CD4-positive, alpha-beta memory T cell (primary cell): Measurements from ENCODE around the gene BOD1L1. TPM values are rescaled to one million over a fixed set of nuclear protein-coding genes. Genes with fewer than 3 reads are reported as not detected.

Experiments used
- CTCF ChIA-PET: fragments of 350-600 bp; sonication (Branson Sonifier 250); formaldehyde crosslinking; loops from one replicate; lab custom pipeline; 2021; ENCODE audit warnings: inconsistent platforms; ENCODE audit not compliant: partially characterized antibody; lab: Charles Lee
- POLR2A ChIA-PET: fragments of 350-600 bp; sonication (Branson Sonifier 250); formaldehyde crosslinking; loops from one replicate; lab custom pipeline; 2021; ENCODE audit not compliant: partially characterized antibody; lab: Charles Lee
- DNase-seq, 5 donors: peaks; one replicate each; pipeline versions ENCODE4 v3.0.0 to v3.0.0-alpha.2; 2020 to 2022; ENCODE audit warnings: mixed read lengths in 1 of 5
- H3K27ac ChIP-seq: one replicate; pipeline ENCODE4 v1.7.0; 2013; ENCODE audit warnings: low read depth, low read length
- H3K27me3 ChIP-seq: 2 replicates; pipeline ENCODE4 v1.7.0; 2013; ENCODE audit warnings: mild to moderate bottlenecking, low read length, moderate library complexity; ENCODE audit not compliant: insufficient read depth
- H3K36me3 ChIP-seq: 2 replicates; pipeline ENCODE4 v1.7.0; 2013; ENCODE audit warnings: mild to moderate bottlenecking, low read length, moderate library complexity; ENCODE audit not compliant: insufficient read depth
- H3K4me1 ChIP-seq: 2 replicates; pipeline ENCODE4 v1.7.0; 2013; ENCODE audit warnings: mild to moderate bottlenecking, low read length, moderate library complexity; ENCODE audit not compliant: insufficient read depth
- H3K4me3 ChIP-seq, 2 donors: one replicate each; pipeline ENCODE4 v1.7.0; 2013; ENCODE audit warnings: low read length in 2 of 2, mild to moderate bottlenecking in 1 of 2
- H3K9me3 ChIP-seq, 2 donors: one replicate each; pipeline ENCODE4 v1.7.0; 2013; ENCODE audit warnings: low read length in 2 of 2, control low read depth in 1 of 2; ENCODE audit not compliant: control insufficient read depth in 1 of 2
- H3K27ac Mint-ChIP-seq, 7 donors: one replicate each; pipeline ENCODE4 v1.8.0; 2020 to 2021; ENCODE audit warnings: mixed read lengths in 7 of 7, mild to moderate bottlenecking in 6 of 7, inconsistent platforms in 3 of 7, moderate library complexity in 3 of 7
- H3K27me3 Mint-ChIP-seq, 2 donors: one replicate each; pipeline ENCODE4 v1.8.0; 2020 to 2021; ENCODE audit warnings: mixed read lengths in 2 of 2
- H3K36me3 Mint-ChIP-seq, 2 donors: one replicate each; pipeline ENCODE4 v1.8.0; 2020 to 2021; ENCODE audit warnings: mixed read lengths in 2 of 2, inconsistent platforms in 1 of 2, mild to moderate bottlenecking in 1 of 2
- H3K4me1 Mint-ChIP-seq, 4 donors: one replicate each; pipeline ENCODE4 v1.8.0; 2020 to 2021; ENCODE audit warnings: mixed read lengths in 4 of 4, mild to moderate bottlenecking in 1 of 4
- H3K4me3 Mint-ChIP-seq, 8 donors: one replicate each; pipeline ENCODE4 v1.8.0; 2020 to 2021; ENCODE audit warnings: mixed read lengths in 8 of 8, mild to moderate bottlenecking in 7 of 8, moderate library complexity in 6 of 8, inconsistent platforms in 3 of 8
- H3K9me3 Mint-ChIP-seq, 8 donors: one replicate each; pipeline ENCODE4 v1.8.0; 2020 to 2021; ENCODE audit warnings: mixed read lengths in 8 of 8, mild to moderate bottlenecking in 5 of 8, inconsistent platforms in 3 of 8, moderate library complexity in 1 of 8
- intact Hi-C: fragments of 100-400 bp; cut with micrococcal nuclease; formaldehyde crosslinking; loops from one replicate; pipeline ENCODE4 v1.15.1; 2023
- polyA plus RNA-seq, 2 donors: library from polyadenylated mRNA; unstranded; fragments of 300-500 nt; fragmentation: Illumina TruSeq; gene quantifications; one replicate each; pipeline ENCODE4 v1.2.3, GENCODE V29; 2021
- total RNA-seq, 2 experiments: library from RNA; stranded (reverse); gene quantifications; one replicate each; pipeline ENCODE4 v1.2.3, GENCODE V29; 2021

The BOD1L1 gene
- total and polyA plus RNA-seq, 4 experiments from 2014 or later: 0.86 to 72.3 (median 37.3) TPM

- DNase-seq: no peak
- Histone ChIP-seq H3K4me3 (no peak overlapping the region), H3K36me3 (no peaks in the 10 kb centered on the region), H3K27me3 (peaks cover 87% of the 10 kb centered on the region), H3K4me1 (peaks cover 27% of the 10 kb centered on the region), H3K27ac (no peak overlapping the region), H3K9me3 (no peaks in the 10 kb centered on the region)
- intact Hi-C loops: no loop called here
- Mint-ChIP-seq H3K27ac (peak overlapping the region in 2 of 7 donors; percentile 1 to 40), H3K9me3 (peaks cover 0 to 29% (median 17%) of the 10 kb centered on the region in 8 donors), H3K27me3 (peaks cover 70 to 79% of the 10 kb centered on the region in 2 donors), H3K4me3 (peak overlapping the region in 6 of 8 donors; percentile 27 to 73 (median 40)), H3K36me3 (no peaks in the 10 kb centered on the region), H3K4me1 (peaks cover 12 to 37% (median 26%) of the 10 kb centered on the region in 4 donors)
- ChIA-PET POLR2A (no interaction called here), CTCF (no interaction called here)
These were observed 98.2 kb downstream of the BOD1L1 start for GRCh38 chr4:13529128-13529919.

- peaks cover 0 to 30% (median 21%) of the 10 kb centered on the region in 8 donors for H3K9me3 Mint-ChIP-seq
- peaks cover 14 to 37% (median 26%) of the 10 kb centered on the region in 4 donors for H3K4me1 Mint-ChIP-seq
- peak overlapping the region in 2 of 7 donors; percentile 12 to 42 for H3K27ac Mint-ChIP-seq
- peak overlapping the region in 7 of 8 donors; percentile 20 to 73 (median 40) for H3K4me3 Mint-ChIP-seq
- ChIA-PET POLR2A (no interaction called here), CTCF (no interaction called here)
- H3K27me3 Mint-ChIP-seq: peaks cover 70 to 76% of the 10 kb centered on the region in 2 donors
- Histone ChIP-seq H3K4me1 (peaks cover 27% of the 10 kb centered on the region), H3K36me3 (no peaks in the 10 kb centered on the region), H3K27ac (no peak overlapping the region), H3K4me3 (no peak overlapping the region), H3K27me3 (peaks cover 84% of the 10 kb centered on the region), H3K9me3 (no peaks in the 10 kb centered on the region)
- no peak for DNase-seq
- intact Hi-C loops: no loop called here
- H3K36me3 Mint-ChIP-seq: no peaks in the 10 kb centered on the region
These were observed 98.8 kb downstream of the BOD1L1 start for GRCh38 chr4:13528821-13529127.

- peak in 1 of 5 donors; percentile 41 for DNase-seq
- H3K27me3 ChIP-seq: peaks cover 84% of the 10 kb centered on the region
- no peaks in the 10 kb centered on the region for H3K36me3 ChIP-seq
- H3K27me3 Mint-ChIP-seq: peaks cover 70 to 75% of the 10 kb centered on the region in 2 donors
- H3K4me1 Mint-ChIP-seq: peaks cover 15 to 39% (median 28%) of the 10 kb centered on the region in 4 donors
- H3K27ac Mint-ChIP-seq: peak overlapping the region in 1 of 7 donors; percentile 12
- H3K27ac ChIP-seq: no peak overlapping the region
- H3K36me3 Mint-ChIP-seq: no peaks in the 10 kb centered on the region
- no peak overlapping the region for H3K4me3 ChIP-seq
- H3K9me3 ChIP-seq: no peaks in the 10 kb centered on the region
- peaks cover 0 to 32% (median 22%) of the 10 kb centered on the region in 8 donors for H3K9me3 Mint-ChIP-seq
- ChIA-PET POLR2A (no interaction called here), CTCF (no interaction called here)
- intact Hi-C loops: no loop called here
- H3K4me3 Mint-ChIP-seq: peak overlapping the region in 6 of 8 donors; percentile 9 to 73 (median 43)
- peaks cover 27% of the 10 kb centered on the region for H3K4me1 ChIP-seq
These were observed 99.3 kb downstream of the BOD1L1 start for GRCh38 chr4:13527981-13528820.

GRCh38 chr4:13527192-13527980 lies 100.1 kb downstream of the BOD1L1 start:
- no peak for DNase-seq
- H3K4me3 ChIP-seq: no peak overlapping the region
- H3K4me1 Mint-ChIP-seq: peaks cover 18 to 45% (median 32%) of the 10 kb centered on the region in 4 donors
- peak overlapping the region in 6 of 8 donors; percentile 17 to 69 (median 63) for H3K4me3 Mint-ChIP-seq
- CTCF ChIA-PET: no interaction called here
- POLR2A ChIA-PET: no interaction called here
- peaks cover 34% of the 10 kb centered on the region for H3K4me1 ChIP-seq
- H3K9me3 Mint-ChIP-seq: peaks cover 0 to 35% (median 24%) of the 10 kb centered on the region in 8 donors
- H3K27ac ChIP-seq: no peak overlapping the region
- peaks cover 76 to 79% of the 10 kb centered on the region in 2 donors for H3K27me3 Mint-ChIP-seq
- intact Hi-C loops: no loop called here
- H3K9me3 ChIP-seq: no peaks in the 10 kb centered on the region
- H3K27ac Mint-ChIP-seq: no peak overlapping the region
- H3K36me3 Mint-ChIP-seq: no peaks in the 10 kb centered on the region
- no peaks in the 10 kb centered on the region for H3K36me3 ChIP-seq
- peaks cover 79% of the 10 kb centered on the region for H3K27me3 ChIP-seq

GRCh38 chr4:13526658-13527057 lies 100.9 kb downstream of the BOD1L1 start:
- Histone ChIP-seq H3K27ac (no peak overlapping the region), H3K4me3 (no peak overlapping the region), H3K4me1 (peaks cover 34% of the 10 kb centered on the region), H3K9me3 (no peaks in the 10 kb centered on the region), H3K36me3 (no peaks in the 10 kb centered on the region), H3K27me3 (peaks cover 74% of the 10 kb centered on the region)
- Mint-ChIP-seq H3K4me1 (peaks cover 18 to 49% (median 32%) of the 10 kb centered on the region in 4 donors), H3K27me3 (peaks cover 81 to 84% of the 10 kb centered on the region in 2 donors), H3K4me3 (no peak overlapping the region), H3K9me3 (peaks cover 0 to 35% (median 24%) of the 10 kb centered on the region in 8 donors), H3K27ac (no peak overlapping the region), H3K36me3 (no peaks in the 10 kb centered on the region)
- ChIA-PET CTCF (no interaction called here), POLR2A (no interaction called here)
- intact Hi-C loops: no loop called here
- no peak for DNase-seq

GRCh38 chr4:13525606-13526281 lies 101.8 kb downstream of the BOD1L1 start:
- Histone ChIP-seq H3K27ac (no peak overlapping the region), H3K36me3 (no peaks in the 10 kb centered on the region), H3K4me3 (no peak overlapping the region), H3K4me1 (peaks cover 27% of the 10 kb centered on the region), H3K27me3 (peaks cover 65% of the 10 kb centered on the region), H3K9me3 (no peaks in the 10 kb centered on the region)
- DNase-seq: no peak
- H3K27me3 Mint-ChIP-seq: peaks cover 77 to 80% of the 10 kb centered on the region in 2 donors
- peaks cover 17 to 44% (median 28%) of the 10 kb centered on the region in 4 donors for H3K4me1 Mint-ChIP-seq
- intact Hi-C loops: no loop called here
- POLR2A ChIA-PET: no interaction called here
- H3K36me3 Mint-ChIP-seq: no peaks in the 10 kb centered on the region
- CTCF ChIA-PET: no interaction called here
- H3K9me3 Mint-ChIP-seq: peaks cover 0 to 30% (median 23%) of the 10 kb centered on the region in 8 donors
- H3K4me3 Mint-ChIP-seq: no peak overlapping the region
- H3K27ac Mint-ChIP-seq: no peak overlapping the region
